ENCODE measurements around the gene TMEM9. TPM values are rescaled to one million over a fixed set of nuclear protein-coding genes. Genes with fewer than 3 reads are reported as not detected.

The TMEM9 gene
- polyA plus RNA-seq, 3 donors: 33.8 to 43.7 (median 36.4) TPM

DNA sequence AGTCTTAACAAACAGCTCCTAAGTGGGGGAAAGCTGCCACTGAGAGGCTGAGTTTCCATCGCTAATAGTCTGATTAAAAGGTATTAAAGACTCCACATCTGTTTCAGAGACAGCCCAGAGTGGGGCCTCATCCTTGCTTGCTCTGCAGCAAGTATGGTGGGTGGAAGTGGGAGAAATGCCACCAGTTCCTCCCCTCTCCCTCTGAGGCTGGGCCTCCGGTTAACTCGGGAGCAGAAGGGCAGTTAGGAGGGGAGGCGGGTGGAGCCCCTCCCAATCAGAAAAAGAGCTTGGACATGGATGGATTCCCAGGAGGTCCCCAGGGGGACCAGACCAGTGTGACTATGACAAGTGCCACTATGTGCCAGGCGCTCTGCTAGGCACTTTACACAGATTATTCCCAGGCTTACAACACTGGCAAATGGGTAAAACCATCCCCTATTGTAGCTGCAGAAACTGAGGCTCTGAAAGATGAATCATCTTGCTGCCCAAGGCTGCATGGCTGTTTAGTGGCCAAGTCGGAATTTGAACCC lies 15.9 kb downstream of the TMEM9 start:
- WGBS, 3 donors: 73 to 81% (median 77%) methylated on average over 6 of the region's 6 CpGs
- no peak overlapping the region for H3K27ac ChIP-seq (ENCODE audit: low read depth, low read length)

- 66 to 76% (median 68%) methylated on average over 6 of the region's 6 CpGs for WGBS, 3 donors
- H3K27ac ChIP-seq (ENCODE audit: low read depth, low read length): no peak overlapping the region
Measured at GRCh38 chr1:201137579-201138310, 16.5 kb downstream of the TMEM9 start.

DNA sequence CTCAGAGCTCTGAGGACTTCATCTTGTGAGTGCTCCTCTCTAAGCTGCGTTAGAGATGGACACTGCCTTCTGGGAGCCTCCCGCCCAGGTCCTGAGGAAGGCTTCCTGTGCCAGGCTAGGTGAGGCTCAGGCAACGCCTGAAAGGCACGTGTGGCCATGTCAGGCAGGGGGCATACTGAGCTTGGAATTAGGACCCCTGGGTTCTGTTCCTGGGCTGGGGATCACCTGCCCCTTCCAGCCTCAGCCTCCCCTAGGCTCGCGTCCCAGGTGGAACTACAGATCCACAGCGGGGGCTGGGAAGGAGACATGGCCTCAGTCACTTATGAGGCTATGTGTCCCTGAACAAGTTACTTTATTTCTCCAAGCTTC lies 17.3 kb downstream of the TMEM9 start:
- 88 to 94% (median 91%) methylated on average over 7 of the region's 7 CpGs for WGBS, 3 donors
- no peak overlapping the region for H3K27ac ChIP-seq (ENCODE audit: low read depth, low read length)

DNA sequence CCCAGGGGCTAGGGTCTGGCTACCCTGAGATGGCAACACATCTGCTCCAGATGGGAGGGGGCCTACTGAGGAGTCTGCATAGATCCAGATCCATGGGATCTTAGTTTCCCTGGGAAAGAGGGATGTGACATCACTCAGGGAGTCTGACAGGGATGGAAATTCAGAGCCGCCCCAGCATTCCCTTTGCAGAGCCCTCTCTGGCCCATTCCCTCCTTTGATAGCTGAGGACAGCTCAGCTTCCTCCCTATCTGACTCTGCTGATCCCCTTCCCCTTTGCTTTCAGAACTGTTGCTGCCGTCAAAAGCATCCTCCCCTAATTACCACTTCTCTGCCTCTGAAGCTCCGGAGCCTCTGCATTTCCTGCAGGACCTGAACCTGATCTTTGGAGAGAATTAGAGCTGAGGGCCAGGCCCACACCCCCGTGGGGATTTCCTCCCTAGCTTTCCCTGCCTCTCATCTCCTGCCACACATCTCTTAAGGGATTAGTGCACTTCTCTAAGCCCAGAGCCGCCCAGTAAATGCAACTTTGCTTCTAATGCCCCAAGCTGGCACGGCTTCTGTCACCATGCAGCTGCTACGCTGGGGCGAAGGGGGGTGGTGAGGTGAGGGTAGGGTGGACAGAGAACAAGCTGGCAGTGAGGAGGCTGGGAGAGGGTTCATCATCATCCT lies 17.8 kb downstream of the TMEM9 start:
- 82 to 83% (median 82%) methylated on average over 8 of the region's 8 CpGs for WGBS, 3 donors
- no peak overlapping the region for H3K27ac ChIP-seq (ENCODE audit: low read depth, low read length)

GRCh38 chr1:201134405-201134804 lies 19.9 kb downstream of the TMEM9 start:
- H3K27ac ChIP-seq (ENCODE audit: low read depth, low read length): no peak overlapping the region
- 61 to 93% (median 91%) methylated on average over 6 of the region's 6 CpGs for WGBS, 3 donors

GRCh38 chr1:201131398-201131797 lies 22.9 kb downstream of the TMEM9 start:
- no peak overlapping the region for H3K27ac ChIP-seq (ENCODE audit: low read depth, low read length)
- WGBS, 3 donors: 40 to 81% (median 76%) methylated on average over 4 of the region's 4 CpGs

- 95 to 96% (median 96%) methylated on average over 13 of the region's 13 CpGs for WGBS, 3 donors
- H3K27ac ChIP-seq (ENCODE audit: low read depth, low read length): no peak overlapping the region
Measured at GRCh38 chr1:201128962-201129361, 25.3 kb downstream of the TMEM9 start.

DNA sequence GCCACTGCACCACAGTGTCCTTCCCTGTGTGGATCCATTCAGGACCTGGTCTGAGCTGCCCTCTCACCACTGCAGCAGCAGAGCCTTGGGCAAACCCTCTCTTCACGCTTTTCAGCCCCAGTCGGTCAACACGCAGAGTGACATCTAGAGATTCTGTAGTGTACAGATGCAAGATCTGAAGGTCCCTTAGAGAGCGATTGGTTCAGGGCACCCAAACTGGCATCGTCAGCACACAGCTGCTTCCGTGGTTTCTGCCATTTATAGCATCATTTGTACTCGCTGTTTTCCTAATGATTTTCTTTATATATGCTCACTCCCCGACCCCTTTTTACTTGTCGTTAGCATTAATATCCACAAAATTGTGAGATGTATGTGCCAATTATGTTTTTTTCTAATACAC lies 25.8 kb downstream of the TMEM9 start:
- no peak overlapping the region for H3K27ac ChIP-seq (ENCODE audit: low read depth, low read length)
- WGBS, 3 donors: 52 to 91% (median 84%) methylated on average over 9 of the region's 9 CpGs

- WGBS, 3 donors: 44 to 93% (median 91%) methylated on average over 16 to 17 of the region's 17 CpGs
- H3K27ac ChIP-seq (ENCODE audit: low read depth, low read length): no peak overlapping the region
Measured at GRCh38 chr1:201127755-201128455, 26.4 kb downstream of the TMEM9 start.

- no peak within 1 kb of the TSS for H3K27ac ChIP-seq (ENCODE audit: low read depth, low read length)
- WGBS, 3 donors: 29 to 84% (median 80%) methylated on average over 23 to 24 of the region's 24 CpGs
Measured at GRCh38 chr1:201126832-201127754, 27.2 kb downstream of the TMEM9 start, which contains the start of gene ASCL5. Gene ASCL5, minus strand, starts transcription at chr1:201127184. Its CDS starts 11,812 bp downstream, at chr1:201115372.

DNA sequence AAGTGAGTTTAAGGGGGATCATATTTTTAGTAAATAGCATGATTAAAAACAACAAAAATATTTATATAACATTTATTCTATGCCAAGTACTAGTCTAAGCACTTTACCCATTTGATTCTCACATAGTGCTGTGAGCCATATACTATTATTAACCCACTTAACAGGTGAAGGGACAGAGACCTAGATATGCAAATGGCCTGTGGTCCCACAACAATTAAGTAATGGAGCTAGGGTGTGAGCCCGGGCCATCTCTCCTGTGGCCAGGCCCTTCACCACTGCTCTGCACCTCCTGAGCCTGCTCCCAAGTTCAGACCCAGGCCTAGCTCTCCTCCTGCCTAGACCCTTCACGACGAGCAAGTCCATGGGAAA lies 27.8 kb downstream of the TMEM9 start:
- 34 to 82% (median 74%) methylated on average over 3 of the region's 3 CpGs for WGBS, 3 donors
- H3K27ac ChIP-seq (ENCODE audit: low read depth, low read length): no peak overlapping the region

DNA sequence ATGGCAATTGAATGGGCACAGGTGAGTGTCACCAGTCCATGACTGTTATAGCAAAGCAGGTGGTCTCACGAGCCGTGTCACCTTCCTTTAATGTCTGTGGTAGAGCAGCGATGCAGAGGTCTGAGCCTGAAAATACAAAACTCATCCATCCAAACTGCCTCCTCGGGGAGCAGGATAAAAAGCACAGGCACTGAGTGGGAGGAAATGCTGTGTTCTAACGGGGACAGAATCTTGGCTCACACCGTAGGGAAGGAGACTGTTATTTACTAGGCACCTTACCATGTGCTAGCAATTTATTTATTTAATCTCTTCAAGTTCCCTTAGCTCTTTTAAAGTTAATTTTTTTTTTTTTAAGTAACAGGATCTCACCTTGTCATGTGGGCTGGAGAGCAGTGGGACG lies 28.5 kb downstream of the TMEM9 start:
- no peak overlapping the region for H3K27ac ChIP-seq (ENCODE audit: low read depth, low read length)
- WGBS, 3 donors: 43 to 58% (median 56%) methylated on average over 7 of the region's 7 CpGs

- 38 to 79% (median 77%) methylated on average over 9 of the region's 9 CpGs for WGBS, 3 donors
- no peak overlapping the region for H3K27ac ChIP-seq (ENCODE audit: low read depth, low read length)
Measured at GRCh38 chr1:201125019-201125418, 29.3 kb downstream of the TMEM9 start.

- WGBS, 3 donors: 90 to 100% (median 95%) methylated on average over 1 of the region's 1 CpG
- H3K27ac ChIP-seq (ENCODE audit: low read depth, low read length): no peak overlapping the region
Measured at GRCh38 chr1:201123866-201124265, 30.4 kb downstream of the TMEM9 start.

DNA sequence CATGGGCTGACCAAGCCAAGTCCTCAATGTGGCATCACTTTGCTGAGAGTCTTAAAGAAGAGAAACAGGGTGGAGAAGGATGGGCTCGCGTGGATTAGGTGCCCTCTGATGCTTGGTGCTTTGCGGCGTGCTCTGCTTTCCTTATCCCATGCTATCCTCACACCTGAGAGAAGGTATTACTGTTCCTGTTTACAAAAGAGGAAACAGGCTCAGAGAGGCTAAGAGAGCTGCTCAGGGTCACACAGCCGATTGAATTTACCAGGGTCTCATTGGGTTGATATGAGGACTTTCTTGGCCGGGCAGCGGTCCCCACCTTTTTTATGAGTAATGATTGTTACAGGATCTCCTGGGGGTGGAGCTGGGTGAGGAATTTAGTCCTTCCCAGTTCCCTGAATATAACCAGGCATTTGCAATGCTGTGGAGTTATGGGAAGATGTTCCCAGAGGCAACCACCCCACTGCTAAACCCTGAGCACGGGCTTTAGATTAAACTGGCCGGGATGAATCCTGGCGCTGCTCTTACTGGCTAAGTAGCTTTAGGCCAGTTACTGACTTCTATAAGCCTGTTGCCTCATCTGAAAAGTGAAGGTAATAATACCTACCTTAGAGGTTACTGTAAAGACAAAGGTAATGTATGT lies 31.8 kb downstream of the TMEM9 start:
- no peak overlapping the region for H3K27ac ChIP-seq (ENCODE audit: low read depth, low read length)
- 88 to 93% (median 90%) methylated on average over 10 of the region's 10 CpGs for WGBS, 3 donors

GRCh38 chr1:201119206-201120197 lies 34.8 kb downstream of the TMEM9 start:
- WGBS, 3 donors: 31 to 41% (median 31%) methylated on average over 14 of the region's 14 CpGs
- no peak overlapping the region for H3K27ac ChIP-seq (ENCODE audit: low read depth, low read length)

DNA sequence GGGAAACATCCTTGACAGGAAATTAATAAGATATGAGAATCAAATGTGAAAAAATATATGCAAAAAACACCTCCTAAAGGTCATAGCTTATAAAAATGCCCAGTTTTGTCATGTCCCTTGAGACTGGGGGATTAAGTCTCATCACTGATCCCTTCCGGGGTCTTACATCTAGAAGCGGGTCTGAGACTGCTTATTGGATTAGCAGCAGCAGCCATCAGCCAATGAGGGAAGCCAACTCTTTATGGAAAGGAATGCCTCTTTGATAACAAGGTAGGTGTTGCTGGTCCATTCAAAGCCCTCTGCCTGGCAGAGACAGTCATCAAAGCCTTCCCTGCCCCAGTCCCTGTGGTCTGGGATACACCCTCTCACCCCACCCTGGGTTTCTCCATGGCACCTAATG lies 38.2 kb downstream of the TMEM9 start:
- no peak overlapping the region for H3K27ac ChIP-seq (ENCODE audit: low read depth, low read length)
- WGBS, 3 donors: 85 to 96% (median 94%) methylated on average over 2 of the region's 2 CpGs
